Fibroblast of mammary gland (primary cell): Measurements from ENCODE around the gene SPPL3.
"Not testable (repeated sequence)": the region's sequence is repeated elsewhere in the genome, so short reads cannot be mapped to it uniquely, and the experiment has no call there.

Experiments used
- DNase-seq: peaks from one replicate; pipeline ENCODE4 v3.0.0-alpha.2; 2010; ENCODE audit warnings: low read depth
- H3K4me3 ChIP-seq: 2 replicates; pipeline ENCODE4 v1.5.1; 2011; ENCODE audit warnings: low read depth, mild to moderate bottlenecking, low read length, moderate library complexity; ENCODE audit not compliant: control insufficient read depth
- TF ChIP-seq, protein P1 (sequence below): conservative IDR thresholded peaks from 2 replicates; pipeline ENCODE4 v1.5.1; 2011; ENCODE audit warnings: low read depth, low read length, inconsistent platforms; ENCODE audit not compliant: control insufficient read depth, insufficient read depth

SPPL3 gene

DNA sequence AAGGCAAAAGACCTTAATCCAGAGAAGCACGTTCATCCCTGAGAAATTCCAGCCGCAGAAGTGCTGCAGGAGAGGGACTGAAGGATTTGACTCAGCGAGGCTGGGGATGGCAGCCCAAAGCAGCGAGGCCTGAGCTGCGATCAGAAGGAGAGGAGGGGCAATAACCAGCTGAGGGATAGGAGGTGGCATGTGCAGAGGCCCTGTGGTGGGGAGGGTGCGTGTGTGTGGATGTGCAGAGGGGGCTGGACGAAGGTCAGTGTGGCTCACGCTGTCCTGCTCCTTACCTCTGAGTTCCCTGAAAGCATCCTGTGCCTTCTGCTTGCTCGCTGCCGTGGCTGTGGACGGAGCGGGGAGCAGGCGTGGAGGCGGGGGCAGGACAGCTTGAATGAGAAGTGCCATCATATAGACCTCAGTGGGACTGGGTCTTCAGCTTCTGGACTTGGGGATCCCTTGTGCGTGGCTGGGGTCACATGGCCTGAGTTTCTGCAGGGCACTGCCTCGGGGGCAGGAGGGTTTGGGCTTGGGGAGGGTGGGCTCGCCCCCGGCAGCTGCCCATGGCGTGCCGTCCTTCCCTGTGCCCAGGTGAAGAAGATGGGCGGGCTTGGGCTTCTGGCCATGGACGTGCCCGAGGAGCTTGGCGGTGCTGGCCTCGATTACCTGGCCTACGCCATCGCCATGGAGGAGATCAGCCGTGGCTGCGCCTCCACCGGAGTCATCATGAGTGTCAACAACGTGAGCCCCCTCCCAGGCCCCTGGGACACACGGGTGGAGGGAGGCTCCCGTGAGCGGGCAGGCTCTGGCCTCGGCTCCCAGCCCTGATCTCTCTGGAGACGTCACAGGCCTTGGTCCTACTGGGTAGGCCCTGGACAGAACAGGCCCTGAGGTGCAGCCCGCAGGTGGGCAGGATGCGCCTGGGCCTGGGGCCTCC is 167.5 kb downstream of the SPPL3 start:
- DNase-seq: no peak
- H3K4me3 ChIP-seq: no peak overlapping the region
- TF ChIP-seq, protein P1, sequence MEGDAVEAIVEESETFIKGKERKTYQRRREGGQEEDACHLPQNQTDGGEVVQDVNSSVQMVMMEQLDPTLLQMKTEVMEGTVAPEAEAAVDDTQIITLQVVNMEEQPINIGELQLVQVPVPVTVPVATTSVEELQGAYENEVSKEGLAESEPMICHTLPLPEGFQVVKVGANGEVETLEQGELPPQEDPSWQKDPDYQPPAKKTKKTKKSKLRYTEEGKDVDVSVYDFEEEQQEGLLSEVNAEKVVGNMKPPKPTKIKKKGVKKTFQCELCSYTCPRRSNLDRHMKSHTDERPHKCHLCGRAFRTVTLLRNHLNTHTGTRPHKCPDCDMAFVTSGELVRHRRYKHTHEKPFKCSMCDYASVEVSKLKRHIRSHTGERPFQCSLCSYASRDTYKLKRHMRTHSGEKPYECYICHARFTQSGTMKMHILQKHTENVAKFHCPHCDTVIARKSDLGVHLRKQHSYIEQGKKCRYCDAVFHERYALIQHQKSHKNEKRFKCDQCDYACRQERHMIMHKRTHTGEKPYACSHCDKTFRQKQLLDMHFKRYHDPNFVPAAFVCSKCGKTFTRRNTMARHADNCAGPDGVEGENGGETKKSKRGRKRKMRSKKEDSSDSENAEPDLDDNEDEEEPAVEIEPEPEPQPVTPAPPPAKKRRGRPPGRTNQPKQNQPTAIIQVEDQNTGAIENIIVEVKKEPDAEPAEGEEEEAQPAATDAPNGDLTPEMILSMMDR: no peak

DNA sequence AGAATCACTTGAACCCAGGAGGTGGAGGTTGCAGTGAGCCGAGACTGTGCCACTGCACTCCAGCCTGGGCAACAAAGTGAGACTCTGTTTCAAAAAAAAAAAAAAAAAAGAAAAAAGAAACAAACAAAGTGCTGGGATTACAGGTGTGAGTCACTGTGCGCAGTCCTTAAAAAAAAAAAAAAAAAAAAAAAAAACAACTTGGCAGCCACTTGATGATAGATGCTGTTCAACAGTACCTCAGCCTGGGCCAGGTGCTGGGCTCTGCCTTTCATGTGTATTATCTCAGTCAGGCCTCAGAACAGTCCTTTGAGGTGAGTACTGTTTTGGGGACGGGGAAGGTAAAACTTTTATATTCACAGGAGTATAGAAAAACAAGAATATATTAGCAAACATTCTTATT is 169.0 kb downstream of the SPPL3 start:
- TF ChIP-seq, protein P1: no peak
- DNase-seq: no peak

DNA sequence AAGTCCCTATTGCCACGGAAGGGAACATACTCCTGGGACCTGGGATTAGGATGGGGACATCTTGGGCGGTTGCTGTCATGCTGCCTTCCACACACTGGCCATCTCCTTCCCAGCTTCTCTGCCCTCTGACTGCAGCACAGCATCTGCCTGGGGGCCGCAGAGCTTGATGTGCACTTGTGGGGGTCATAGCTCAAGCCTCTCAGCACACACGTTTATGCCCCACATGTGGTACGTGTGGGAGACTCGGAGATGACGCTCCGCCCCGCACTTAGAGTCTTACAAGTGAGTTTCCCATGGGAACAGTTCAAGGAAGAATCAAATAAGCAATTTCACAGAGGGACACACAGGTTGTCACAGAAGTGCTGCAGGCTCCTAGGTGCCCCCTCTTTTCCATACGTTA is 169.9 kb downstream of the SPPL3 start:
- no peak overlapping the region for H3K4me3 ChIP-seq
- no peak for DNase-seq
- TF ChIP-seq, protein P1: no peak

More for the DNA sequence above, 169.0 kb downstream of the SPPL3 start:
- H3K4me3 ChIP-seq: no peak overlapping the region

DNA sequence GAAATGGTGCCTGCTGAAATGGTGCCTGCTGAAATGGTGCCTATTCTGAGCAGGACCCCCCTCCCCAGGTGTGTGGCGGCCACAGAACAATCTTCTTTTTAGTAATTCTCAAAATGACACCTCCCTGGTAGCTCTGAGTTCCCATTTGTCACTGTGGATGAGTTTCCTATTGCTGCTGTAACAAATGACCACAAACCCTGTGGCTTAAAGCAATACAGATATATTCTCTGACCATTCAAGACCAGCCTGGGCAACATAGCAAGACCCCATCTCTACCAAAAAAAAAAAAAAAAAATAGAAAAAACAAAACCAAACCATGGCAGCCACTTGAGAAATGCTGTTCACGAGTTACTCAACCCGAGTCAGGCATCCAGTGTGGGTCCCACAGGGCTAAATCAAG is 170.6 kb downstream of the SPPL3 start:
- H3K4me3 ChIP-seq: no peak overlapping the region
- DNase-seq: no peak
- TF ChIP-seq, protein P1: no peak

DNA sequence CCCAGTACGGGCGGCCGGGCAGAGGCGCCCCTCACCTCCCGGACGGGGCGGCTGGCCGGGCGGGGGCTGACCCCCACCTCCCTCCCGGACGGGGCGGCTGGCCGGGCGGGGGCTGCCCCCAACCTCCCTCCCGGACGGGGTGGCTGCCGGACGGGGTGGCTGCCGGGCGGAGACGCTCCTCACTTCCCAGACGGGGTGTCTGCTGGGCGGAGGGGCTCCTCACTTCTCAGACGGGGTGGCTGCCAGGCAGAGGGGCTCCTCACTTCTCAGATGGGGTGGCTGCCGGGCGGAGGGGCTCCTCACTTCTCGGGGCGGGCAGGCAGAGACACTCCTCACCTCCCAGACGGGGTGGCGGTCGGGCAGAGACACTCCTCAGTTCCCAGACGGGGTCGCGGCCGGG is 172.0 kb downstream of the SPPL3 start:
- H3K4me3 ChIP-seq, DNase-seq: not testable (repeated sequence)

DNA sequence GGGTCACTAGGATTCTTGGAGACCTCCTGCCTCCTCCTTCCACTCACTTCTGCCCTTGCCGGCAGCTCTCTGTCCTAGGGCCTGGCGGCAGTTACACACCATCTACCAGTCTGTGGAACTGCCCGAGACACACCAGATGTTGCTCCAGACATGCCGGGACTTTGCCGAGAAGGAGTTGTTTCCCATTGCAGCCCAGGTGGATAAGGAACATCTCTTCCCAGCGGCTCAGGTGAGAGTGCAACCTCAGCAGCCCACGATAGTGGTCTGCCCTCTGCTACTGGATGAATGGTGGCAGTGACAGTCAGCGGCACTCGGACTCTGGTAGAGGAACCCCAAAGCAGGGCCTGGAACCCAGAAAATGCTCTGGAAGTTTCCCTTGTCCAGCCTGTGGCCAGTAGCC is 177.2 kb downstream of the SPPL3 start:
- TF ChIP-seq, protein P1: no peak
- H3K4me3 ChIP-seq: no peak overlapping the region

DNA sequence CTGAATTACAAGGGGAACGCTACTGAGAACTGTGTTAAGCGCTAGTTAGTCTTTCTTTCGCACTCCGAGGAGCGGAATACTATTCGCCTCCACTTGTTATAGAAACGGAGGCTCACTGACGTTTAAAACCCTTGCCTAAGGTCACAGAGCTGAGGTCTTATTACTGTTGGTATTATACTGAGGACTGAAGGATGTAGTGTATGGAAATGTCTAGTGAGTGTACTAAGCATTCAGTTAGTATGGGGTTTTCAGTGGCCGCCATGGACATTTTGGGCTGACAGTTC is 177.7 kb downstream of the SPPL3 start:
- no peak overlapping the region for H3K4me3 ChIP-seq
- no peak for DNase-seq
- TF ChIP-seq, protein P1: no peak

More for the DNA sequence above, 177.2 kb downstream of the SPPL3 start:
- DNase-seq: no peak
